Esophagus (tissue), 2 donors: Measurements from ENCODE around the gene CUX1. TPM values are rescaled to one million over a fixed set of nuclear protein-coding genes. Genes with fewer than 3 reads are reported as not detected.

Experiments
- H3K27ac ChIP-seq, 2 donors: one replicate each; pipeline ENCODE4 v1.5.1; 2013; ENCODE audit warnings: low read depth in 2 of 2, mild to moderate bottlenecking in 2 of 2, inconsistent platforms in 1 of 2, low read length in 1 of 2, moderate library complexity in 1 of 2
- H3K27me3 ChIP-seq, 2 donors: one replicate each; pipeline ENCODE4 v1.6.1; 2013; ENCODE audit warnings: low read length in 2 of 2, control low read depth in 1 of 2, mild to moderate bottlenecking in 1 of 2; ENCODE audit not compliant: insufficient read depth in 2 of 2, control insufficient read depth in 1 of 2
- H3K36me3 ChIP-seq, 2 donors: one replicate each; pipeline ENCODE4 v1.6.1; 2013; ENCODE audit warnings: low read length in 1 of 2; ENCODE audit not compliant: control insufficient read depth in 2 of 2, insufficient read depth in 2 of 2
- H3K4me1 ChIP-seq, 2 donors: one replicate each; pipeline ENCODE4 v1.6.1; 2013; ENCODE audit warnings: low read length in 1 of 2; ENCODE audit not compliant: control insufficient read depth in 2 of 2, insufficient read depth in 2 of 2
- H3K4me3 ChIP-seq, 2 donors: one replicate each; pipeline ENCODE4 v1.5.1; 2013; ENCODE audit warnings: low read length in 2 of 2, mild to moderate bottlenecking in 2 of 2, low read depth in 1 of 2, moderate library complexity in 1 of 2
- H3K9me3 ChIP-seq, 2 donors: one replicate each; pipeline ENCODE4 v1.6.1; 2013; ENCODE audit warnings: mild to moderate bottlenecking in 2 of 2, low read depth in 1 of 2, low read length in 1 of 2, moderate library complexity in 1 of 2; ENCODE audit not compliant: control insufficient read depth in 2 of 2, insufficient read depth in 1 of 2
- WGBS, 2 donors: extraction: QIAGEN DNeasy Blood & Tissue Kit; methylation state at CpG; one replicate each; pipeline ENCODE4 v1.1.7; 2013; 5-methylcytosine and 5-hydroxymethylcytosine counted together
- polyA plus RNA-seq, 2 donors: library from polyadenylated mRNA; stranded (reverse); fragments of 200-250 nt; gene quantifications; one replicate each; pipeline ENCODE4 v1.2.3, GENCODE V29; 2013
- donor health status: healthy with polysubstance abuse.
- donor health status: Bipolar disorder and iron deficiency.

Gene CUX1
- polyA plus RNA-seq, 2 donors = 19.6 to 21.7 TPM

DNA sequence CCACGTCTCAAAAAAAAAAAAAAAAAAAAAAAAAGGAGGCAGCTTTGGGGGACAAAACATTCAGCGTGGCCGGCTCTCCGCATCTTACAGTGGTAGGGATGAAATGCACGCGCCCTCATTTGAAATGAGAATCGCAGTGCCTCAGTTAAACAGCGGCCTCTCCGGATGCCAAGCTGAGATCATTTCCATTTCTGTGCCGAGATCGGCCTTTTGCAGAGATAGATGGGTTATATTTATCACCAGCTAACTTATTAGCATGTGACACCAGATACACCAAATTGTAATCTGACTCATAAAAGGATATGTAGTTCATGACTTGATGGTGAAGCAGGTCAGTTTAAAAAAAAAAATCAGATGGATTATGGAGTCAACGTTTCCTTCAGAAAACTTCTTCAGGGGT lies 138.7 kb downstream of the CUX1 start:
- Histone ChIP-seq H3K9me3 (no peaks in the 10 kb centered on the region), H3K27ac (no peak overlapping the region), H3K4me1 (peaks cover 0 to 8% of the 10 kb centered on the region in 2 donors), H3K27me3 (no peaks in the 10 kb centered on the region), H3K4me3 (no peak overlapping the region), H3K36me3 (no peaks in the 10 kb centered on the region)
- 85 to 92% methylated on average over 12 of the region's 12 CpGs for WGBS, 2 donors

- WGBS, 2 donors = 83% methylated on average over 11 to 12 of the region's 12 CpGs
- Histone ChIP-seq H3K27me3 (no peaks in the 10 kb centered on the region), H3K9me3 (no peaks in the 10 kb centered on the region), H3K4me3 (no peak overlapping the region), H3K36me3 (no peaks in the 10 kb centered on the region), H3K4me1 (peaks cover 0 to under 1% of the 10 kb centered on the region in 2 donors), H3K27ac (no peak overlapping the region)
These were observed 140.5 kb downstream of the CUX1 start for GRCh38 chr7:101957744-101958525.

GRCh38 chr7:101959342-101959741 lies 141.9 kb downstream of the CUX1 start:
- H3K27ac ChIP-seq = no peak overlapping the region

GRCh38 chr7:101959829-101960228 lies 142.4 kb downstream of the CUX1 start:
- no peak overlapping the region for H3K4me3 ChIP-seq
- H3K36me3 ChIP-seq = no peaks in the 10 kb centered on the region
- no peaks in the 10 kb centered on the region for H3K9me3 ChIP-seq
- H3K4me1 ChIP-seq = peaks cover 0 to 3% of the 10 kb centered on the region in 2 donors
- no peak overlapping the region for H3K27ac ChIP-seq
- 90 to 94% methylated on average over 17 of the region's 17 CpGs for WGBS, 2 donors
- no peaks in the 10 kb centered on the region for H3K27me3 ChIP-seq

More at GRCh38 chr7:101959342-101959741, 141.9 kb downstream of the CUX1 start:
- H3K9me3 ChIP-seq = no peaks in the 10 kb centered on the region
- no peak overlapping the region for H3K4me3 ChIP-seq
- H3K27me3 ChIP-seq = no peaks in the 10 kb centered on the region
- WGBS, 2 donors = 81 to 82% methylated on average over 9 of the region's 9 CpGs
- H3K4me1 ChIP-seq = peaks cover 0 to 3% of the 10 kb centered on the region in 2 donors
- H3K36me3 ChIP-seq = no peaks in the 10 kb centered on the region

DNA sequence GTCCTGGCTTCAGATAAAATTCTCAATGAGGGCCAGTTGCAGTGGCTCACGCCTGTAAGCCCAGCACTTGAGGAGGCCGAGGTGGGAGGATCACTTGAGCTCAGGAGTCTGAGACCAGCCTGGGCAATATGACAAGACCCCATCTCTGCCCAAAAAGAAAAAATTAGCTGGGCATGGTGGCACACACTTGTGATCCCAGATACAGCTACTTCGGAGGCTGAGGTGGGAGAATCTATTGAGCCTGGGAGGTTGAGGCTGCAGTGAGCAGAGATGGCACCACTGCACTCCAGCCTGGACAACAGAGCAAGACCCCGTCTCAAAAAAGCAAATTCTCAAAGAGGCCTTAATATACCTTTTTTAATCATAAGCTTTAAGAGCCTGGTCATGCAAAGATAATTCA lies 142.9 kb downstream of the CUX1 start:
- no peak overlapping the region for H3K4me3 ChIP-seq
- H3K36me3 ChIP-seq = no peaks in the 10 kb centered on the region
- 96 to 98% methylated on average over 4 of the region's 4 CpGs for WGBS, 2 donors
- peaks cover 0 to 3% of the 10 kb centered on the region in 2 donors for H3K4me1 ChIP-seq
- no peaks in the 10 kb centered on the region for H3K27me3 ChIP-seq
- H3K27ac ChIP-seq = no peak overlapping the region
- no peaks in the 10 kb centered on the region for H3K9me3 ChIP-seq

GRCh38 chr7:101960985-101961708 lies 143.7 kb downstream of the CUX1 start:
- no peaks in the 10 kb centered on the region for H3K36me3 ChIP-seq
- H3K4me1 ChIP-seq = peaks cover 0 to 3% of the 10 kb centered on the region in 2 donors
- H3K27me3 ChIP-seq = no peaks in the 10 kb centered on the region
- H3K4me3 ChIP-seq = no peak overlapping the region
- no peaks in the 10 kb centered on the region for H3K9me3 ChIP-seq
- 75 to 82% methylated on average over 9 of the region's 9 CpGs for whole genome bisulfite sequencing, 2 donors
- no peak overlapping the region for H3K27ac ChIP-seq

GRCh38 chr7:101961811-101962210 lies 144.4 kb downstream of the CUX1 start:
- H3K4me3 ChIP-seq = no peak overlapping the region
- H3K4me1 ChIP-seq = peaks cover 0 to 3% of the 10 kb centered on the region in 2 donors
- H3K27me3 ChIP-seq = no peaks in the 10 kb centered on the region
- H3K9me3 ChIP-seq = no peaks in the 10 kb centered on the region
- no peak overlapping the region for H3K27ac ChIP-seq
- WGBS, 2 donors = 50% methylated on average over 2 of the region's 2 CpGs
- H3K36me3 ChIP-seq = no peaks in the 10 kb centered on the region

- Histone ChIP-seq H3K36me3 (no peaks in the 10 kb centered on the region), H3K9me3 (no peaks in the 10 kb centered on the region), H3K4me3 (no peak overlapping the region), H3K27me3 (no peaks in the 10 kb centered on the region), H3K27ac (no peak overlapping the region), H3K4me1 (peaks cover 0 to 3% of the 10 kb centered on the region in 2 donors)
- 97% methylated on average over 9 of the region's 9 CpGs for WGBS, 2 donors
These were observed 146.3 kb downstream of the CUX1 start for GRCh38 chr7:101963693-101964092.

DNA sequence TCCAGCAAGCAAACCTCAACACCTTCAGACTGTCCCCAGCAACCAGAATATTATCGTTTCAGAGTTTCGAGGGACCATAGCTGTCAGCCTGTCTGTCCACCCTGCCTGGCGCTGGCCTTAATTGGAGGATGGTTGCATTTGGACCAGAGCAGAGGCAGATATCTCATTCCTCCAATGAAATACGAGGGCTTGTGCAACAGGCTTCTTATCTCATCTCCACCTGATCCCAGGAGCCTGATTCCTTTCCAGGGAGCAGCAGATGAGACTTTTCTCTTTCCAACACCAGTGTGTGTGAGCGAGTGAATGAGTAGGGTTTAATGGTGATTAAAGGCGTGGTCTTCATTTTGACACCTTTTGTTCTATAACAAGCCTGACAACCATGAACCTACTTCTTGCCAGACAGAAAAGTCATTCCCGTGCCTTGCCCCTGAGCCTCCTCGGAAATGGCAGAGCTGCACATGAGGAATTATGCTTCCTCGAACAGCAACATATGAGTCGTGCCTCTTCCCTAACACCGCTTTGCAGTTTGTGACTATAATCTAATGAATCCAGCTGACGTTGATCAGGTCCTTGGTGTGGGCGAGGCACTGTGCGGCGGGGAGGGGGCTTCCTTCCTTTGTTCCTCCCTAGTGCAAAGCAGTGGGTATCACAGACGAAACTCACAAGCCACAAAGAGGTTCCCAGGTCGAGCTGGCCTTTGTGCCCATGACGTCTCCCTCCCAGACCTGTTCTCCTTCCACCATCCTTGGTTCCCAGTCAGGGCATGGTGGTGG lies 147.4 kb downstream of the CUX1 start:
- Histone ChIP-seq H3K27ac (no peak overlapping the region), H3K27me3 (no peaks in the 10 kb centered on the region), H3K4me3 (no peak overlapping the region), H3K36me3 (no peaks in the 10 kb centered on the region), H3K9me3 (no peaks in the 10 kb centered on the region), H3K4me1 (peaks cover 0 to 3% of the 10 kb centered on the region in 2 donors)
- WGBS, 2 donors = 82 to 84% methylated on average over 18 of the region's 18 CpGs
